GM08714 (cell line): ENCODE results near the gene SLC5A2.
"Not testable (repeated sequence)": the region's sequence is repeated elsewhere in the genome, so short reads cannot be mapped to it uniquely, and the experiment has no call there.

ENCODE experiments used
- H3K4me3 ChIP-seq: fragments of 200-500 bp; sonication (Bioruptor generic); 2 replicates; pipeline ENCODE4 v1.5.1; 2014; ENCODE audit warnings: mild to moderate bottlenecking, low read length, inconsistent platforms
- ZNF274 ChIP-seq: IDR thresholded peaks from 2 replicates; pipeline ENCODE4 v1.6.1; 2012; ENCODE audit warnings: mild to moderate bottlenecking, low read depth, low read length

SLC5A2 gene

DNA sequence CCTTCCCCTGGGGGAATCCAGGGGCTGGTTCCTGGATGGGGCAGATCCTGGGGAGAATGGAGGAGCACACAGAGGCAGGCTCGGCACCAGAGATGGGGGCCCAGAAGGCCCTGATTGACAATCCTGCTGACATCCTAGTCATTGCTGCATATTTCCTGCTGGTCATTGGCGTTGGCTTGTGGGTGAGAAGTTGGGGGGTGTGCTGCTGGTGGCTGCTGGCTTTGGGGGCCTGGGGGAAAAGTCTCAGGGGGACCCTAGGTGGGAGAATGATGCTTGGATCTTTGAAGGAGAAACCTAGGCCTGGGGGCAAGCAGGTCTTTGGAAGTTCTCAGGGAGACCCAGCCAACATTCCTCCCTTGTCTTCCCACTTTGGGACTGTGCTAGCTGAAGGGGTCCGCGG lies at the start of gene SLC5A2:
Gene SLC5A2, plus strand, starts transcription at position 43 of the 400 bp plus-strand sequence. Its CDS starts 14 bp downstream, at position 57.
- no peak for TF ChIP-seq ZNF274
- H3K4me3 ChIP-seq: no peak within 1 kb of the TSS

DNA sequence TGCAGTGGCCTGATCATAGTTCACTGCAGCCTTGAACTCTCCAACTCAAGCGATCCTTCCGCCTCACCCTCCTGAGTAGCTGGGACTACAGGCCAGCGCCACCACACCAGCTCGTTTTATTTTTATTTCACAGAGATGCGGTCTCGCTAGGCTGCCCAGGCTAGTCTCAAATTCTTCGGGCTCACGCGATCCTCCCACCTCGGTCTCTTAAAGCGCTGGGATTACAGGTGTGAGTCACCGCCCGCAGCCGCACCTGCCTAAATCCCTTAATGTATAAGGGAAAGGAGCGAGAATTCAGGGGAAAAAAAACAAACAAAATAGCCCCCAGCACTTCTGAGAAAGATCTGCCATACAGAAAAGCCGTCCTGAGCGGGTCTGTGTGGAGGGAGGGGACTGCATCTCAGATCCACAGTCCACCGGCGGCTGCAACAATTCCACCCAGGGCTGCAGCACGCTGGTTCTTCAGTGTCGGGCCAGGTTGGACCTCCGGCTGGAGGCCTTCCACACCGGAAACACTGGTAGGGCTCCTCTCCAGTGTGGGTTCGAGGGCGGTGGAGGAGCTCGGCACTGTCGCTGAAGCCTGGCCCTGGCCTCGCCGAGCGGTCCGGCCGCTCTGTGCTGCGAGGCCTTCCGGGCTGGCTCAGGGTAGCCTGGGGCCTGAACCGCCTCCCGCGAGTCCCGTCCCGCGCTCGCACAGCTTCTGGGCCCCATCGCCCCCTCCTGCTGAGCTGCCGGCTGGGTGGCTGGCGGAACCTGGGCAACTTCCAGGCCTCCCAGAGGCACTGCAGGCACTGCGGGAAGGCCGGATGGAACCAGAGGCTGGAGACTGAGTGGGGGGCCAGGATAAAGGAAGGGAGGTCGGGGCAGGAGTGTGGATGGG lies 47.3 kb upstream of the SLC5A2 start:
- no peak overlapping the region for H3K4me3 ChIP-seq
- TF ChIP-seq ZNF274: no peak

DNA sequence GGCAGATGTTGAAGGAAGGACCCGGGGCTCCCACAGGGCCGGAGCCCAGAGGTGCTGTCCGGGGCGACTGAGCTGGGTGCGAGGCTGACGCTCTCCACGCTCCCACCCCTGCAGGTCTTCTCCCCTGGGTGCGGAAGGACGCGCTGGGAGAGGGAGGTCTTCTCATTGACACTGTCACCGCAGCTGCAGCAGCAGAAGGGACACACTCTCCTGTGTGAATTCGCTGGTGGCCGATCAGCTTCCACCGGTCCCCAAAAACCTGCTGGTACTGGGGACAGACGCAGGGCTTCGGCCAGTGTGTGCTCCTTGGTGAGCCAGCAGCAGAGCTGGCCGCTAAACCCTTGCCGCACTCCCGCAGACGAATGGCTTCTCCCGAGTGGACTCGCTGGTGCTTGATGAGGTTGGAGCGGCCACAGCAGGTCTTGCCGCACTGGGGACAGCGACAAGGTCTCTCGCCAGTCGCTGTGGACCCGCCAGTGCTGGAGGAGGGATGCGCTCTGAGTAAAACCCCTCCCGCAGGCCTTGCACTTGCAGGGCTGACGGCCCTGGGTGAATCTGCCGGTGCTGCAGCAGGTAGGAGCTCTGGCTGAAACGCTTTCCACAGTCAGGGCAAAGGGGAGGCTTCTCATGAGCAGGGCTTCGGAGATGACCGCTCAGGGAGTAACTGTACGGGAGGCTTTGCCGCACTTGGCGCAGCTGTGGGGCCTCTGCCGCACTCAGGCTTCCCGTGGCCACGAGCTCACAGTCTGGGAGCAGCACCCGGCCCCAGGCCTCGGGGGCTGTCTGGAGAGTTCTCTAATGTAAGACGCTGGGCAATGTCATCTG lies 46.5 kb upstream of the SLC5A2 start:
- H3K4me3 ChIP-seq: no peak overlapping the region
- no peak for TF ChIP-seq ZNF274

DNA sequence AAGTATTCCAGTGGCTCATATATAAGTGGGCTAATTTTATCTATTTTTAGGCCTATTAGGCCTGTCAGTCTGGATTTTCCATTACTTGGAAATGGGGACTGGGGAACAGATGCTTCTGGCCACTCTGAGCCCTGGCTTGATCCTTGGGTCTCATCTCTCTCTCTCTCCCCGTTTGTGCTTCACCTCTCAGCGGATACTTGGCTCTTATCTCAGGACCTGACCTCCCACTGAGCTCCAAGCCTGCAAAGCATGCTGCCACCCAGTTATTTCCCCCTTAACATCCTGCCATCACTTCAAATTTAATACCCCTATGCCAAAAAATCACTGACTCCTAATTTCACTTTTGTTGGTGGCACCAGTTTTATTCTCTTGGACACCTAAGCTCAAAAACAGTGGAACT lies 44.5 kb upstream of the SLC5A2 start:
- no peak for TF ChIP-seq ZNF274

DNA sequence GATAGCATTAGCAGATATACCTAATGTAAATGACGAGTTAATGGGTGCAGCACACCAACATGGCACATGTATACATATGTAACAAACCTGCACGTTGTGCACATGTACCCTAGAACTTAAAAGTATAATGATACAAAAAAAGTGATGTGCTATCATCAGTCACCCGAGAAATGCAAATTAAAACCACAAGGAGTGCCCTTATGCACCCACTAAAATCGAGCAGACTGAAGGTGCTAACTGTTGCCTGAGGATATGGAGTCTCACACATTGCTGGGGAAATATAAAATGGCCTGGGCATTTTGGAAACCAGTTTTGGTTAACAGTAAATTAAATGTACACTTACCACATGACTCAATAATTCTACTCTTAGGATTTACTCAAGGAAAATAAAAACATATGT lies 43.9 kb upstream of the SLC5A2 start:
- not testable (repeated sequence) for H3K4me3 ChIP-seq

More for the DNA sequence above, 44.5 kb upstream of the SLC5A2 start:
- no peak overlapping the region for H3K4me3 ChIP-seq

DNA sequence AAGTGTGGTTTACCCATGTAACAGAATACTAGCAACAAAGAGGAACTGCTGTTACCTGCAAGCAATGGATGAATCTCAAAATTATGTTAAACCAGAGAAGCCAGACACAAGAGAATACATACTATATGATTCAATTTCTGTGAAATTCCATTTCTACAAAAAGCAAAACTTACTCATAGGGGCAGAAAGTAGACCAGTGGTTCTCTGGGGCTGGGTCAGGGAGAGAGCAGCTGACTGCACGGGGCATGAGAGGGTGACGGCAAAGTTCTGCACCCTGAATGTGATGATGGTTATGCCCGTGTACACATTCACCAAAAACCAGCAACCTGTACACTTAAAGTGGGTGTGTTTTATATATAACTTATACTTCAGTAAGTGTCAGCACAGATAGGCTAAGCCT lies 43.4 kb upstream of the SLC5A2 start:
- TF ChIP-seq ZNF274: no peak
- no peak overlapping the region for H3K4me3 ChIP-seq

DNA sequence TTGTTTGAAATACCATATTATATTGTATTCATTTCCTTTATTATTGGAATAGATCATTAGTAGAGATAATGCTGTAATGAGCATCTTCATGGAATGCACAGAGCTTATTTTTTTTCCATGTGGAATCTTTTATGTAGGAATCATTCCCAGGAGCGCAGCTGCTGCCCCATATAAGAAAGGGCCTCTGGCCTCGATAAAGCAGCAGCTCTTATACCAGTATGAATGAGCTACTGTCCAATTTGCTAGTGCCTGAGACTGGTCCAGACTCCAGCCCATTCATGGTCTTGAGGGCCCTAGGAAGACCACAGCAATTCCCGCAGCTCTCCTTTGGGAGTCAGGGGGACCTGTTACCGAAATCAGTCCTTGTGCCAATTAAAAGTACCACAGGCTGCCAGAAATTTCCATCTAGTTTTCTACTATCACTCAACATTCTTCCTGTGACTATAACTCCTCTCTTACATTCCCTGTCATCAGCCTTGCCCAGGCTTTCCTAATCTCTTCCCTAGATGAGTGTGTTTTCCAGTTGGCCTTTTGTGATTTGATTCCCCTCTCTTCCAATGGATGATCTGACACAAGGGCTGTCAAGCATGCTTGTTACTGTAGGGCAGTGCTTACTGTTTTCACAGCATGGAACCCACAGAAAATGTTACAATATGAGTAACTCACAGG lies 42.3 kb upstream of the SLC5A2 start:
- TF ChIP-seq ZNF274: no peak
- H3K4me3 ChIP-seq: no peak overlapping the region

DNA sequence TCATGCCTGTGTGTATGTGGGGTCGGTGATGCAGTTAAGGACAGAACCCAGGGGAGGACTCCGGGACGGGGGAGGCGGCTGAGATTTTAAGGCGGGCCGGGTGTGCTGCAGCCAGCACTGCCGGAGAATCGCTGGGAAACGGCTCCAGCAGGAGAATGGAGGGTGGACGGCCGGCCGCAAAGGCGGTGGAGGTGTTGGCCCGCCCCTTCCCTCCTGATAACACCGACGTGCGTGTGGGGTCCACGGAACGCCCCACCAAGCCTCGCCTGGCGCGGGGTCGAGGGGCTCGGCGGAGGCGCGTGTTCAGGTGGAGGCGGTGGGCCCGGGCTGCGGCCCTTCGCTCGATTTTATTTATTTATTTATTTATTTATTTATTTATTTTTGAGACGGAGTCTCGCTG lies 41.0 kb upstream of the SLC5A2 start:
- H3K4me3 ChIP-seq: peak overlapping the region; percentile 58; the same call in 1 of the 2 replicates
- TF ChIP-seq ZNF274: no peak

DNA sequence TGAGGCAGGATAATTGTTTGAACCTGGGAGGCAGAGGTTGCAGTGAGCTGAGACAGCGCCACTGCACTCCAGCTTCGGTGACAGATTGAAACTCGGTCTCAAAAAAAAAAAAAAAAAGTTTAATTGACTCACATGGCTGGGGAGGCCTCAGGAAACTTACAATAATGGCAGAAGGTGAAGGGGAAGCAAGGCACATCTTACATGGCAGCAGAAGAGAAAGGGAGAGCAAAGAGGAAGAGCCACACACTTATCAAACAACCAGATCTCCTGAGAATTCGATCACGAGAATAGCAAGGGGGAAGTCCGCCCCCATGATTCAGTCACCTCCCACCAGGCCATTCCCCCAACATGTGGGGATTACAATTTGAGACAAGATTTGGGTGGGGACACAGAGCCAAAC lies 37.0 kb upstream of the SLC5A2 start:
- not testable (repeated sequence) for H3K4me3 ChIP-seq

DNA sequence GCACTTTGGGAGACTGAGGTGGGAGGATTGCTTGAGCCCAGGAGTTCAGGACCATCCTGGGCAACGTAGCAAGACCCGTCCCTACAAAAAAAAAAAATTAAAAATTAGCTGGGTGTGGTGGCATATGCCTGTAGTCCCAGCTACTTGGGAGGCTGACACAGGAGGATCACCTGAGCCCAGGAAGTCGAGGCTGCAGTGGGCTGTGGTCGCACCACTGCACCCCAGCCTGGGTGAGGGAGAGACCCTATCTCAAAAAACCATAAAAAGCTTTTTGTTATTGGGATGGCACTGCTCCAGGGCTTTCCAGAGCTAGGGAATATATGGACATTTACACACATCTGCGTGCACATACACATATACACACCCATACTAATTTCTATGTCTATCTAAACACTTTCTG lies 31.7 kb upstream of the SLC5A2 start:
- no peak for TF ChIP-seq ZNF274

DNA sequence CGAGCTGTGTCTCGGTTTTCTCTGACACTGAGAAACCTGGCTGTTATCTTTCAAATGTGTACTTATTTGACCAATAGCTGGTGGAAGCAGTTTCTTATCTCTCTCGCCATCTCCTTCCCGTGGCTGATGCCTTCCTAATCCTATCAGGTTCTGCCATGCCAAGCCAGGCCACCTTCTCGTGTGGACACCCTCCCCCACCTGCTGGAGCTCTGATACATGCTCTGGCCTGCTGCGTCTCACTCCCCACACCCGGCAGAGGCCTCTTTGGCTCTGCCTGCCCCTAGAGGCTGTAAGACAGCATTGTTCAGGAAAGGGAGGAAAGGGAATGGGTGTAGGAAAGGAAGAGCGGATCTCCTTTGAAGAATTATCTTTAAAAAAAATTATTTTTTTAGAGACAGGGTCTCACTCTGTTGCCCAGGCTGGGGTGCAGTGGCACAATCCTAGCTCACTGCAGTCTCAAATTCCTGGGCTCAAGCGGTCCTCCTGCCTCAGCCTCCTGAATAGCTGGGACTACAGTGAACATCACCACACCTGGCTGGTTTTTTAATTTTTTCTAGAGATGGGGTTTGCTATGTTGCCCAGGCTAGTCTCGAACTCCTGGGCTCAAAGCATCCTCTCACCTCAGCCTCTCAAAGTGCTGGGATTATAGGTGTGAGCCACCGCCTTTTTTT lies 31.1 kb upstream of the SLC5A2 start:
- H3K4me3 ChIP-seq: no peak overlapping the region
- no peak for TF ChIP-seq ZNF274

More for the DNA sequence above, 31.7 kb upstream of the SLC5A2 start:
- H3K4me3 ChIP-seq: no peak overlapping the region

DNA sequence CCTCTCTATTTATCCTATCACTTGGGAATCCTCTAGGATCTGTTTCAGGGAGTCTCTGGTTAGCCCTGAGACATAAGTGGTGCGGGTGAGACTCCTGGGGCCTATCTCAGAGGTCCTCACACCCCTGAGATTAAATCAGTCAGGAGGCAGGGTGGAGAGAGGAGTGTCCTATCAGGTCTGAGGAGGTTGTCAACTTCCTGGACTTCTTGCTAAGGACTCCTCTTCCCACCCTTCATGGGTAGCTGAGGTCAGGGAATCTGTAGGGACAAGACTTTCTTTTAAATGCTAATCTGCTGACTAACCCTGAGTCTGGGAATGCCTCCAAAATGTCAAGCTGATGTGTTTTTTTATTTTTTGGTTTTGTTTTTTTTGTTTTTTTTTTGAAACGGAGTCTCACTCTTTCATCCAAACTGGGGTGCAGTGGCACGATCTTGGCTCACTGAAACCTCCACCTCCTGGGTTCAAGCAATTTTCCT lies 30.3 kb upstream of the SLC5A2 start:
- H3K4me3 ChIP-seq: no peak overlapping the region
- TF ChIP-seq ZNF274: no peak

DNA sequence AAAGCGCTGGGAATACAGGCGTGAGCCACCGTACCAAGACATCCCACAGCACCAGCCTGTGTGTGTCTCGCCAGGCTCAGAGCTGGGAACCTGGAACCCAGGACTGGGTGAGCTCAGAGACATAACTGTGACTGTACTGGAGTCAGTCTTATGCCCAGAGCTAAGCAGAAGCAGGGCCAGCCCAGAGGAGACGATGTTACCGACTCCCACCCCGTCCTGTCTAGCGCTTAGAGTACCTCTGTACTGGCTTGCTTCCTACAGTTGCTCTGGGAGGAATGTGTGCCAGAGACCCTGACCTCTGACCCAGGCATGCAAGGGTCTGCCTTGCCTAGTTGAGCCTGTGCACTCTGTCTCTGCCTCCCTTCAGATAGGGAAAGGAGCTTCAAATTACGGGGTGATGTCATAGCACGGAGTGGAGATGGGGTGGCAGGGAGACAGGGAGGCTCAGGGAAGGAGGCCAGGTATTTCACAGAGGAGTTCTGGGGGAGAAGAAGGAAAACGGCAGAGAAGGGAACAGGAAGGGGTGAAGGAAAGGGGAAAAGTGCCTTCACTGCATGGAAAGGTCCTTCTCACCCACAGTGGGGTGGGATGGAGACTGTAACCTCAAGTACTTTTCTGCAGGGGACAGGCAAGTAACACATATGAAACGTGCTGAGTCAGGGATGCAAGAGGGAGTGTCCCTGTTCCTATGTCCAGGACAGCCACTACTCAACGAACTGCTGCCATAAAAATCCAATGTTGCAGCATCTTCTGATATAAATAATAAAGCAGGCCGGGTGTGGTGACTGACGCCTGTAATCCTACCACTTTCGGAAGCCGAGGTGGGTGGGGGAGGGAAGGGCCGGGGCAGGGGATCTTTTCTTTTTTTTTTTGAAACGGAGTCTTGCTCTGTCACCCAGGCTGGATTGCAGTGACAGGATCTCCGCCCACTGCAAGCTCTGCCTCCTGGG lies 29.4 kb upstream of the SLC5A2 start:
- no peak overlapping the region for H3K4me3 ChIP-seq
- no peak for TF ChIP-seq ZNF274
